ENCODE results near the gene ZSCAN9.

DNA sequence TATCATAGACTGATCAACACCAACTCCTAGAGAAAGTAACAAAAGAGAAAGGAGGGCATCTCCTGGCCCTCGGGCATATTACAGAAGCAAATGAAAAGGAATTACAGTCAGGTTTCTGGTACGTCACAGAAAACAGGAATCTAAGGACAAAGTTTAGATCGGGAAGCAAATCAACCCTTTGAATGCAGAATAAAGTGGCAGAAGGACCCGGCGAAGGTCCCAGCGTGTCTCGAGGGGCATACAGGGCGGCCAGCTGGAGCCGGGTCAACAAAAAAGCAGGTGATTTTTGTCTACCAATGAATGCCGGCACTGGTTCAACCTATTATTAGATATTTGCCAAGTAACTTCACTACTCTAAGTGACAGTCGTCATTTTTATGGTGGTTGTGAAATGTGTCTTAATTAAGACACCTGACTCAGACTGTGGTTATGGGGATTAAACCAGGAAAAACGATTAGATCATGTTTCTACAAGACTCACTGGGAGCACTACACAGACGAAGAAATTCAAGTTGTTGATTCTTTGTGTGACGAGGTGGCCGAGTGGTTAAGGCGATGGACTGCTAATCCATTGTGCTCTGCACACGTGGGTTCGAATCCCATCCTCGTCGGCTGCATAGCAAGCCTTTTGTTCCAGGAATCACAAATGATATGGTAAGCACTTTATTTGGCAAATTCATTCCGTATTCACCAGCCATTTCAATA is 12.4 kb upstream of the ZSCAN9 start:
- no peak for TF ChIP-seq TAF1 (IDR thresholded peaks at IDR 0.05; ENCODE audit: low read depth)
- TF ChIP-seq CEBPB (IDR thresholded peaks at IDR 0.05), result peak; percentile 56
- TF ChIP-seq RAD21 (IDR thresholded peaks at IDR 0.05; ENCODE audit: low read depth), result peak; percentile 48
- TF ChIP-seq EP300 (IDR thresholded peaks at IDR 0.05; ENCODE audit: borderline replicate concordance), result no peak; the same call in 1 of the 2 replicates
- TF ChIP-seq YY1 (IDR thresholded peaks at IDR 0.05; ENCODE audit: low read depth), result peak; percentile 65; the same call in 1 of the 2 replicates
- TF ChIP-seq, protein P1, sequence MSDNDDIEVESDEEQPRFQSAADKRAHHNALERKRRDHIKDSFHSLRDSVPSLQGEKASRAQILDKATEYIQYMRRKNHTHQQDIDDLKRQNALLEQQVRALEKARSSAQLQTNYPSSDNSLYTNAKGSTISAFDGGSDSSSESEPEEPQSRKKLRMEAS (IDR thresholded peaks at IDR 0.05), result no peak
- TF ChIP-seq TCF12 (IDR thresholded peaks at IDR 0.05; ENCODE audit: low read depth), result no peak

Data from Ishikawa (cell line).